GM12875 (cell line): ENCODE measurements around the gene SLC12A2.

ENCODE experiments used
- H3K4me3 ChIP-seq: one replicate; pipeline ENCODE4 v1.5.1; 2011; ENCODE audit warnings: low read depth, low read length, control low read depth
- CTCF ChIP-seq: IDR thresholded peaks from 2 replicates; pipeline ENCODE4 v1.5.1; 2011; ENCODE audit warnings: low read depth, mild to moderate bottlenecking, control low read depth, inconsistent platforms, low read length, moderate library complexity, borderline replicate concordance; ENCODE audit not compliant: insufficient read depth

The SLC12A2 gene

GRCh38 chr5:128097781-128098180 is 14.2 kb downstream of the SLC12A2 start:
- TF ChIP-seq CTCF: no peak
- no peak overlapping the region for H3K4me3 ChIP-seq

GRCh38 chr5:128099944-128100343 is 16.4 kb downstream of the SLC12A2 start:
- TF ChIP-seq CTCF: no peak
- H3K4me3 ChIP-seq: no peak overlapping the region

- no peak for TF ChIP-seq CTCF
- H3K4me3 ChIP-seq: no peak overlapping the region
These were observed 17.4 kb downstream of the SLC12A2 start for GRCh38 chr5:128100860-128101557.

GRCh38 chr5:128101676-128102075 is 18.1 kb downstream of the SLC12A2 start:
- H3K4me3 ChIP-seq: no peak overlapping the region
- TF ChIP-seq CTCF: no peak

GRCh38 chr5:128105203-128105602 is 21.6 kb downstream of the SLC12A2 start:
- H3K4me3 ChIP-seq: no peak overlapping the region
- TF ChIP-seq CTCF: no peak

GRCh38 chr5:128109138-128109537 is 25.6 kb downstream of the SLC12A2 start:
- no peak for TF ChIP-seq CTCF
- H3K4me3 ChIP-seq: no peak overlapping the region

- TF ChIP-seq CTCF: no peak
- H3K4me3 ChIP-seq: no peak overlapping the region
These were observed 26.2 kb downstream of the SLC12A2 start for GRCh38 chr5:128109766-128110165.
